Naive thymus-derived CD8-positive, alpha-beta T cell (primary cell): ENCODE measurements around the gene ADARB1. TPM values are rescaled to one million over a fixed set of nuclear protein-coding genes. Genes with fewer than 3 reads are reported as not detected.

Source experiments
- ATAC-seq, 2 donors: fragments of 150-1000 bp; cut with Tn5 transposase in 1 of 2; sonication (Bioruptor Pico), chemical (Tn5 transposase) in 1 of 2; 1 replicate in 1 of 2; 2 replicates in 1 of 2; pipeline ENCODE4 v1.10.0; 2021; ENCODE audit warnings: mild to moderate bottlenecking in 2 of 2, moderate library complexity in 2 of 2
- POLR2A ChIA-PET: fragments of 350-600 bp; sonication (Branson Sonifier 250); formaldehyde crosslinking; loops from one replicate; lab custom pipeline; 2021; ENCODE audit warnings: antibody characterized with exemption; lab: Charles Lee
- DNase-seq, 10 donors: peaks; one replicate each; pipeline versions ENCODE4 v3.0.0 to v3.0.0-alpha.2; 2020 to 2022
- H3K27ac Mint-ChIP-seq, 10 donors: one replicate each; pipeline ENCODE4 v1.8.0; 2020 to 2022; ENCODE audit warnings: mild to moderate bottlenecking in 10 of 10, mixed read lengths in 10 of 10, moderate library complexity in 4 of 10, inconsistent platforms in 1 of 10
- H3K27me3 Mint-ChIP-seq, 5 donors: one replicate each; pipeline ENCODE4 v1.8.0; 2021 to 2022; ENCODE audit warnings: mixed read lengths in 5 of 5
- H3K36me3 Mint-ChIP-seq, 3 donors: one replicate each; pipeline ENCODE4 v1.8.0; 2020 to 2022; ENCODE audit warnings: mixed read lengths in 3 of 3, mild to moderate bottlenecking in 2 of 3, inconsistent platforms in 1 of 3
- H3K4me1 Mint-ChIP-seq, 4 donors: one replicate each; pipeline ENCODE4 v1.8.0; 2021 to 2022; ENCODE audit warnings: mixed read lengths in 4 of 4
- H3K4me3 Mint-ChIP-seq, 10 donors: one replicate each; pipeline ENCODE4 v1.8.0; 2020 to 2022; ENCODE audit warnings: mild to moderate bottlenecking in 10 of 10, mixed read lengths in 10 of 10, moderate library complexity in 6 of 10, inconsistent platforms in 1 of 10
- H3K9me3 Mint-ChIP-seq, 9 donors: one replicate each; pipeline ENCODE4 v1.8.0; 2020 to 2022; ENCODE audit warnings: mixed read lengths in 9 of 9, mild to moderate bottlenecking in 3 of 9, inconsistent platforms in 1 of 9, moderate library complexity in 1 of 9
- polyA plus RNA-seq, 3 donors: library from polyadenylated mRNA; unstranded; fragments of 300-500 nt; fragmentation: Illumina TruSeq; gene quantifications; one replicate each; pipeline ENCODE4 v1.2.3, GENCODE V29; 2021
- total RNA-seq, 8 experiments: library from RNA in 2 of 8; stranded (reverse) in 2 of 8; gene quantifications; one replicate each; pipeline ENCODE4 v1.2.3 and lab custom pipeline; 2021 to 2026

Gene ADARB1
- total and polyA plus RNA-seq, 5 experiments from 2014 or later, result 2.9 to 36.9 (median 7.7) TPM

DNA sequence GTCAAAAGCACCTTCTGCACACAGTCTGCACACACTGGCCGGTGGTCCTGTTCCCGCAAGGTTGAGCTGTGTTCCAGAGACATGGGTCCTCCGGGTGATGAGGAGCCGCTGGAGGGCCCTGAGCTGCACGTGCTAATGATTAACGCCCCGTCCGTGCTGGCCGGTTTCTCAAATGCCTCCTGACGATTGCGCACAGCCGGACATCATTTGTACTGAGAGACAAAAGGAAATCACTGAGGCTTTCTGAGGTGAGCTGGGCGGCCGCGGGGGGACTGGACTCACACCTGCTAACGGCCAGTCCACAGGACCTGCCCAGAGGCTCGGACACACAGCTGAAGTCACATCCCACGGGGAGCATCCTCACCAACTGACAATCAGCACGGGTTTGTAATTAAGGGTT lies 184.1 kb downstream of the ADARB1 start:
- peaks cover 4 to 25% (median 15%) of the 10 kb centered on the region in 4 donors for H3K4me1 Mint-ChIP-seq
- POLR2A ChIA-PET, result no interaction called here
- peak overlapping the region in 1 of 10 donors; percentile 27 for H3K27ac Mint-ChIP-seq

DNA sequence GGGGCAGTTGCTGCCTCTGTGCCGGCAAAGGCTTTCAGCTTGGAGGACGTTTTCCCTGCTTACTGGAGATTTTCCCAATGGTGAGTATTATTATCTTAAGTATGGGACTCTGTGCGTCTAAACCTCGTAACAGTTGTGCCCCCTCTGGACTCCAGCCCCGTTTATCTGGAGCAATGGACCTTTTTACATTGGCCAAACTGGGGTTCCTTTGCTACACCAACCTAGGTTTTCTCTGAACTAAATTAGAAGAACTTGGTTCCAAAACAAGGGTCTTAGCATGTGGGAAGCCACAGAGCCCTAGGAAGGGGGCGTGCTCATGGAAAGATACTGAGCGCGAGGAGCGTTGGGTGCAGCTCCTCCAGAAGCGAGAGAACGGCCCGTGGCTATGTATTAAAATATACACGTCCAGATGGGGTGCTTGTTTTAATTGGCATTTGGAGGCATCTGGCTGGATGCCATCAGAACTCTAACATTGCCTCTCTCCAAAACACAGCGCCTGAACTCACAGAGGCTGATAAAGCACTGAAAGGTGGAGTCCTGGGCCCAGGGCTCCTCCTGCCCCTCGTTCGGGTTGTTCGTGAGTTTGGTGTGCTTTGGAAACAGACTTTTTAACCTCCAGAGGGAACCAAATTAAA lies 184.9 kb downstream of the ADARB1 start:
- H3K4me3 Mint-ChIP-seq, result no peak overlapping the region
- no peak for DNase-seq
- H3K9me3 Mint-ChIP-seq, result no peaks in the 10 kb centered on the region
- no peak overlapping the region for H3K27ac Mint-ChIP-seq
- POLR2A ChIA-PET, result no interaction called here
- no peak for ATAC-seq
- H3K4me1 Mint-ChIP-seq, result peaks cover 4 to 24% (median 15%) of the 10 kb centered on the region in 4 donors
- H3K36me3 Mint-ChIP-seq, result peaks cover 0 to 14% (median 3%) of the 10 kb centered on the region in 3 donors
- peaks cover 2 to 12% (median 7%) of the 10 kb centered on the region in 5 donors for H3K27me3 Mint-ChIP-seq

More for the DNA sequence above, 184.1 kb downstream of the ADARB1 start:
- no peak overlapping the region for H3K4me3 Mint-ChIP-seq
- no peak for ATAC-seq
- no peaks in the 10 kb centered on the region for H3K9me3 Mint-ChIP-seq
- H3K36me3 Mint-ChIP-seq, result peaks cover 0 to 6% (median 0%) of the 10 kb centered on the region in 3 donors
- DNase-seq, result no peak
- peaks cover 2 to 13% (median 8%) of the 10 kb centered on the region in 5 donors for H3K27me3 Mint-ChIP-seq

DNA sequence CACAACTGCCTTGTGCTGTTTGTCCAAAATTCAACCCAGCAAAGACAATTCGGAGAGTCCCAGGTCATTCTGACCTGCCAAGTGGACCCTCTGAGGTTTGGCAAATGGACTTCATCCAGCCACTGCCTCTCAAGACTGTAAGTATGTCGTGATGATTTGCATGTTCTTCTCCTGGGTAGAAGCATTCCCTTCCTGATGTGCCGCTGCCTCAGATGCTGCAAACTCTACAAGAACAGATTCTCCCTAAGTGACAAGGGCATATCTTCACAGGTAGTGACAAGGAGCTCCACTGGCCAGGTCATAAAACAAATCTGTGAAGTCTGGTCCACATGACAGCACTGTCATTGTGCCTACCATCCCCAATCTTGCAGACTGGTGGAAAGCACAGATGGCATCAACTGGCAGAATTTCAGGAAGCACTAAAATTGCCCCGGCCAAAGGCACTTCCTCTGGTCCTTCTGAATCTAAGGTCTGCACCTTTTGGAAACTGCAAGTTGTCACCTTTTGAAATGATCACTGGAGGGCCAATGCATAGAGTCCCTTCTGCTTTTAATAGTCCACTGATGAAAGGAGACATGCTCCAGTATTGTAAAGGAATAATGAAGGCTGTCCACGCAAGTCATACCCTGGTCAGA lies 185.9 kb downstream of the ADARB1 start:
- peaks cover 0 to 4% (median 0%) of the 10 kb centered on the region in 5 donors for H3K27me3 Mint-ChIP-seq
- peaks cover 0 to 21% (median 3%) of the 10 kb centered on the region in 3 donors for H3K36me3 Mint-ChIP-seq
- H3K9me3 Mint-ChIP-seq, result no peaks in the 10 kb centered on the region
- POLR2A ChIA-PET, result no interaction called here
- peak overlapping the region in 1 of 10 donors; percentile 28 for H3K27ac Mint-ChIP-seq
- H3K4me3 Mint-ChIP-seq, result no peak overlapping the region
- DNase-seq (no peak), ATAC-seq (no peak)
- H3K4me1 Mint-ChIP-seq, result peaks cover 2 to 15% (median 8%) of the 10 kb centered on the region in 4 donors

DNA sequence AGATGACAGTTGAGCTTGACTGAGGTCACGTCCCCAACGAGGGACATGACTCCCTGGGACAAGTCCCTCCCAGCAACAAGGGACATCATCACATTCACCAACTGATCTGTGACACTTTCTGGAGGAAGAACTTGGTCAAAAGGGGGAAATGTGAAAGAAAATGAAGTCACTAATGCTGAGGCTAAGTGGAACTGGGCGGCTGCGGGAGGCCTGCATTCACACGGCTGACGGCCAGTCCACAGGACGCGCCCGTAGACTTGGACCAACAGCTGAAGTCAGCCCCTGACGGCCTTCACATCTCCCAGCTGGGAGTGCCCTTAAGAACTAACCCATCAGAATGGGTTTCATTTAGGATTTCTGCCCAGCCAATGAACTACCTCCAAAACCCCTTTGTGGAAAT lies 186.7 kb downstream of the ADARB1 start:
- no peaks in the 10 kb centered on the region for H3K9me3 Mint-ChIP-seq
- H3K27me3 Mint-ChIP-seq, result peaks cover 0 to under 1% (median 0%) of the 10 kb centered on the region in 5 donors
- ATAC-seq, result no peak
- H3K27ac Mint-ChIP-seq, result peak overlapping the region in 1 of 10 donors; percentile 78
- peaks cover under 1 to 15% (median 9%) of the 10 kb centered on the region in 4 donors for H3K4me1 Mint-ChIP-seq
- peaks cover 0 to 29% (median 3%) of the 10 kb centered on the region in 3 donors for H3K36me3 Mint-ChIP-seq
- DNase-seq, result no peak
- POLR2A ChIA-PET, result no interaction called here
- H3K4me3 Mint-ChIP-seq, result no peak overlapping the region

DNA sequence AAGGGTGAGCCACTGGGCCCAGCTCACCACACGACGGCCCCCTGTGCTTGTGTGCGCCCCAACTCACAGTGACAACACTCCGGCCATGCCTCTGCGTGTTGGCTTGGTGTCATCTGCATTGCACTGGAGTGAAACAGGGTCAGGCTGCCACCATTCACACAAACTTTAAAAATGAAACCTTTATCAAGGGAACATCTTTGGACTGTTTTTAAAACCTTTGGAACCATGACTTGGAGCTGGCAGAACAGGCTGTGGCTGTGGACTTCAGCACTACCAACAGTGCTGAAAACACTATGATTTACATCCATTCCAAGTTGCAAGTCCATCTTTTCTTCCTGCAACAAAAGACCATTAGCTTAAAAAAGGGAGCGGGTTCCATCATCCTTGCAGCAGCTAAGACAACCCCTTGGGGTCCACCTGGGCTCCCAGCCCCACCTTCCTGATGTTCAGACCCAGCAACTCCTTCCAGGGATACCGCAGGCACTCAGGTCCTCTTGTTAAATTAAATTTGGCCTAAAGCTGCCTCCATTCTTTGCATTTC lies 187.7 kb downstream of the ADARB1 start:
- Mint-ChIP-seq H3K4me1 (peaks cover 6 to 17% (median 15%) of the 10 kb centered on the region in 4 donors), H3K4me3 (no peak overlapping the region), H3K27me3 (no peaks in the 10 kb centered on the region), H3K36me3 (peaks cover 0 to 37% (median 5%) of the 10 kb centered on the region in 3 donors), H3K27ac (peak overlapping the region in 2 of 10 donors; percentile 28 to 46), H3K9me3 (no peaks in the 10 kb centered on the region)
- DNase-seq (peak in 1 of 10 donors; percentile 26), ATAC-seq (no peak)
- POLR2A ChIA-PET, result no interaction called here

DNA sequence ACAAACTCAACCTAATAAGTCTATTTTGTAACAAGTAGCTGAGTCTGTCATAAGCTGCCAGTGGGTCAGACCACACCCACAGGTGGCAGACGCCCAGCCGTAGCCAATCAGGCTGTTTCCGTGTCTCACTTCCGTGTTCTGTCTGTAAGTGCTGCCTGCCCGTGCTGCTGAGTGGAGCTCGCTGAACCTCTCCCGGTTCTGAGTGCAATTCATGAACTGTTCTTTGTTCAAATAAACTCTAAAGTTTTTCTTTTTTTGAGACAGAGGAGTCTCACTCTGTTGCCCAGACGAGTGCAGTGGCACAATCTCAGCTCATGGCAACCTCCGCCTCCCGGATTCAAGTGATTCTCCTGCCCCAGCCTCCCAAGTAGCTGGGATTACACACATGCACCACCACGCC lies 188.2 kb downstream of the ADARB1 start:
- no peak overlapping the region for H3K4me3 Mint-ChIP-seq
- H3K36me3 Mint-ChIP-seq, result peaks cover 0 to 42% (median 7%) of the 10 kb centered on the region in 3 donors
- DNase-seq (no peak), ATAC-seq (no peak)
- H3K9me3 Mint-ChIP-seq, result no peaks in the 10 kb centered on the region
- no peaks in the 10 kb centered on the region for H3K27me3 Mint-ChIP-seq
- POLR2A ChIA-PET, result no interaction called here
- H3K4me1 Mint-ChIP-seq, result peaks cover 7 to 20% (median 18%) of the 10 kb centered on the region in 4 donors
- H3K27ac Mint-ChIP-seq, result peak overlapping the region in 1 of 10 donors; percentile 52

DNA sequence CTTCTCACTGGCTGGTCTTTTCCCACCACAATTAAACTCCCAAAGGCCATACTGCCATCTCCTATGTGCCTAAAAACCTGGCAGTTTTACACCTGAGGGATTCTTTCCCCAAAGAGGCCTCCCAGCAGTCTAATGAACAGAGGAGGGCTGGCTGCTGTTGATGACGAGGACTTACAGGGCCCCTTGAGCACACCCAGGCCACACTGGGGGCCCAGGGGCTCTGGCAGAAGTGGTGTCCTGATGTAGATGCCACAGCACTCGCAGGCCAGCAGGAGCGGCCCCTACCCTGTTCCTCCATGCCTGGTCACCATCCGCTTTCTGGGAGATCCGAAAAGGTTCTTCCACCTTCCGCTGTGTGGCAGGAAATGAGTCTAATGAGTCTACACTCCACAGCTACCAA lies 189.2 kb downstream of the ADARB1 start:
- ATAC-seq (no peak), DNase-seq (no peak)
- POLR2A ChIA-PET, result no interaction called here
- H3K4me3 Mint-ChIP-seq, result no peak overlapping the region
- H3K36me3 Mint-ChIP-seq, result peaks cover 0 to 48% (median 10%) of the 10 kb centered on the region in 3 donors
- peaks cover 7 to 22% (median 18%) of the 10 kb centered on the region in 4 donors for H3K4me1 Mint-ChIP-seq
- no peaks in the 10 kb centered on the region for H3K9me3 Mint-ChIP-seq
- no peaks in the 10 kb centered on the region for H3K27me3 Mint-ChIP-seq
- H3K27ac Mint-ChIP-seq, result peak overlapping the region in 1 of 10 donors; percentile 68

DNA sequence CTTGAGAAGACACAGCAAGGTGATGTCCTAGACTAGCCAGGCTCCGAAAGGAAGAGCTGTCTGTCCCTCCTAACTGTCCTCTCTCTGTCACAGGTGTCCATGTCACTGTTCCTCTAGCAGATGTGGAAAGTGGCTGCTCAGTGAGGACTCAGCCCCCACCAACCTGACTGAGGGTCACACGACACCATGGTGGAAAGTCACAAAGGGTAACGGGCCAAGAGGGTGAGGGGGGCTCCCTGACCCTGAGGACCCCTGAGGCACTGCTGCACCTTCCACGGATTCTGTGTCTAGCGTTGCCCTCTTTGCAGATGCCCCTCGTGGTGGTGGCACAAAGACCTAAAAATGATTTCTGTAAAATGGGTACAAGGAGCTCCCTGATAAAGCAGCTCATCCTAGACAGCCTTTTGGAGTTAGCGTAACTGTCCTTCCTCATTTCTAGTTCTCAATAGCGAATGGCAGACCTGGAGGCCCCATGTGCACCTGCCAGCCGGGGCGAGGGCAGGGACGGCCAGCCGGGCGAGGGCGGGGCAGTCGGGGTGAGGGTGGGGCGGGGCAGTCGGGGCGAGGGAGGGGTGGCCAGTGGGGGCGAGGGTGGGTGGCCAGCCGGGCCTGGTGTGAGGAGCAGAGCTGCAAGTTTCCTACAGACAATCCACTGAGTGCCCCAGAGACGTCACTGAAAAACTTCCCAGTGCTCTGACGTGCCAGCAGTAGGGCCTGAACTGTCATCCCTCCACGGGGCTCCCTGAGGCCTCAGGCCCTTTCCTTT lies 189.9 kb downstream of the ADARB1 start:
- Mint-ChIP-seq H3K27me3 (no peaks in the 10 kb centered on the region), H3K4me1 (peaks cover 7 to 22% (median 18%) of the 10 kb centered on the region in 4 donors), H3K27ac (peak overlapping the region in 1 of 10 donors; percentile 44), H3K9me3 (no peaks in the 10 kb centered on the region), H3K36me3 (peaks cover 0 to 48% (median 10%) of the 10 kb centered on the region in 3 donors), H3K4me3 (no peak overlapping the region)
- POLR2A ChIA-PET, result no interaction called here
- DNase-seq (no peak), ATAC-seq (no peak)

DNA sequence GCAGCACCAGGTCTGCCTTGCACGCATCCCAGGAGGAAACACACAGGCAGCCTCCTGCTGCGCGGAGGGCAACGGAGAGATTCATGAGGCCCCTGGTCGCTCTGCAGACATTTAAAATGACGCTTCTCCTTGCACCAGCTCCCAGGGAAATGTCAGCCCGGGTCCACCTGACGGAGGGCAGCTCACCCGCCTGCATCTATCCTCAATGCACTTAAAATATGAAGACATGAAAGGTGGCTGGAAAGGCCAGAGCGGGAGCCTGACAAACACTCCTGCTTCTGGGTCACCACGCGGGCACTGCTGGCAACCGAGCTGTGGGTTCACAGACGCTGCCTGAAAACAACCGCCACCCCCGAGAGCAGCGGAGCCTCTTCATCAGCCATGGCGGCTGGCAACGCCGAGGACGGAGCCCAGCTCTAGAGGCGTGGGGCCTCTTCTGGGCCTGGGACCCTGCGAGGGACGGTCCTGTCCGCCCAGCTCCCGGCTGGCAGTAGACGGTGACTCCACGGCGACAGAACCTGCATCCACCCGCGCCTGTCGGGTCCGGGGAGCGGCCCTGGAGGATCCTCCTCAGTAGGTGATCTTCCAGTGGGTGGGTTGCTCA lies 190.6 kb downstream of the ADARB1 start:
- no peaks in the 10 kb centered on the region for H3K27me3 Mint-ChIP-seq
- no peak overlapping the region for H3K4me3 Mint-ChIP-seq
- DNase-seq, result peak in 1 of 10 donors; percentile 38
- peaks cover 7 to 22% (median 18%) of the 10 kb centered on the region in 4 donors for H3K4me1 Mint-ChIP-seq
- peak overlapping the region in 1 of 10 donors; percentile 25 for H3K27ac Mint-ChIP-seq
- ATAC-seq, result no peak
- H3K9me3 Mint-ChIP-seq, result no peaks in the 10 kb centered on the region
- peaks cover 0 to 48% (median 10%) of the 10 kb centered on the region in 3 donors for H3K36me3 Mint-ChIP-seq
- POLR2A ChIA-PET, result no interaction called here

DNA sequence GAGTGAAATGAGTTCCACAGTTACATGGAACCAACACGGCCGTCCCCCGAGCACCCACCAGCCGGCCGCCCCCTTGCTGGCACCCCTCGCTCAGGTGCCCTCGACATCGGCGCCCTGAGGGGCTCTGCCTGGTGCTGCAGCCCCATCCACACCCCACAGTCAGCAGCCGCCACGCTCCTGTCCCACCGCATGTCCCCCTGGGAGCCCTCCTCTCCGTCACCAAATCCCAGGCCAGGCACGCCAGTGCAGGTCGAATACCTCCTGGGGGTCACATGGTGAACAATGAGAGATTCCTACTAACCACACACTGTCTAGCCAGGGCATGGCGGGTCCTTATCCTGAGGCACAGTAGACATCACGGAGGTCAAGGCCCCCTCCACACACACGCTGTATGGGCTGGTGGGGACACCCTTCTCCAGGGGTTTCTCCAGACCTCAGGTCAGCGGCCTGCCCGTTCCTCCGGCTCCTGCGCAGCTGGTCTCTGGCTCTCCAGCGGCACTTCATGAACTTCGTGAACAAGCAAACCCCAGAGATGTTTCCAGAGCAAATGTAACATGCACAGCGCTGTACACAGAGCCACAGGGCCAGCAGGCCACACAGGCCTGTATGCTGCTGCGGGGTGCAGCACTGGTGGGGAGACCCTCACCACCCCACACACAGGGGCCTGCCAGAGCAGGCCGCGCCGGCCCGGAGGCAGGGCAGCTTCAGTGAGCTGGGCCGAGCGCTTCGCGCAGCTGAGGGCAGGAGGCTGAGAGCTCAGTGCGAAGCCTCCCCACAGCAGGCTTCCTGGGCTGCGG lies 191.5 kb downstream of the ADARB1 start:
- H3K9me3 Mint-ChIP-seq, result peaks cover 0 to 4% (median 0%) of the 10 kb centered on the region in 9 donors
- POLR2A ChIA-PET, result no interaction called here
- ATAC-seq (peak in 1 of 2 donors; percentile 26), DNase-seq (peak in 1 of 10 donors; percentile 41)
- H3K27me3 Mint-ChIP-seq, result no peaks in the 10 kb centered on the region
- peaks cover 0 to 48% (median 10%) of the 10 kb centered on the region in 3 donors for H3K36me3 Mint-ChIP-seq
- H3K4me1 Mint-ChIP-seq, result peaks cover 11 to 22% (median 18%) of the 10 kb centered on the region in 4 donors
- peak overlapping the region in 4 of 10 donors; percentile 3 to 74 (median 24) for H3K4me3 Mint-ChIP-seq
- H3K27ac Mint-ChIP-seq, result peak overlapping the region in 6 of 10 donors; percentile 68 to 91 (median 83)
